GM12873 (cell line): ENCODE results near the gene PLXND1.

Experiments used
- TF ChIP-seq, protein P1 (sequence below): IDR thresholded peaks from 2 replicates; pipeline ENCODE4 v1.5.1; 2012; ENCODE audit warnings: low read depth, mild to moderate bottlenecking, moderate library complexity, low read length, control low read depth; ENCODE audit not compliant: insufficient read depth; ENCODE audit errors: missing control alignments

Gene PLXND1

DNA sequence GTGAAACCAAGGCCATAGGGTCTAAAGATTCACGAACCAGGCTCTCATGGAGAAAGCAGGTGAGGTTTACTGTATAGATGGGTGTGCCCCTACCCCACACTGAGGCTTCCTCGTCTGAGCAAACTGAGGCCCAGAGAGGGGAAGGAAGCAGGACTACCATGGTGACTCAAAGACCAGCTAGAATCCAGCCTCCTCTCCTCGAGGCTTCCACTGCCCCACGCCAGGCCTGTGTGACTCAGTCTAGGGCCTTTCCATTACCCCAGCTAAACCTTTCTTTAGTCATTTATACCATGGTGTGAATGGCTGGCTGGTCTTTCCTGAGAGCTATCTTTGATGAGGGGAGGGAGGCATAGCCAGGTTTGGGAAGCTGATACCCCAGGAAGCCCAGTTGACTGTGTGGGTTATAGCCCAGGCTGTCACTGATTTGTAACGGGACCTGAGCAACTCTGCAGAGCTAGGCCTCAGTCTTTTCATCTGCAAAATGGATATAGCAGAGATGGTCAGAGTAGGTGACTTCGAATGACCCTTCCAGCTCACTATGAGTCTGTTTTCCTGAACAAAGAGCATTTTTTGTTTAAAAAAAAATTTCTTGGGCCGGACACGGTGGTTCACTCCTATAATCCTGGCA lies 81.0 kb downstream of the PLXND1 start:
- TF ChIP-seq, protein P1, sequence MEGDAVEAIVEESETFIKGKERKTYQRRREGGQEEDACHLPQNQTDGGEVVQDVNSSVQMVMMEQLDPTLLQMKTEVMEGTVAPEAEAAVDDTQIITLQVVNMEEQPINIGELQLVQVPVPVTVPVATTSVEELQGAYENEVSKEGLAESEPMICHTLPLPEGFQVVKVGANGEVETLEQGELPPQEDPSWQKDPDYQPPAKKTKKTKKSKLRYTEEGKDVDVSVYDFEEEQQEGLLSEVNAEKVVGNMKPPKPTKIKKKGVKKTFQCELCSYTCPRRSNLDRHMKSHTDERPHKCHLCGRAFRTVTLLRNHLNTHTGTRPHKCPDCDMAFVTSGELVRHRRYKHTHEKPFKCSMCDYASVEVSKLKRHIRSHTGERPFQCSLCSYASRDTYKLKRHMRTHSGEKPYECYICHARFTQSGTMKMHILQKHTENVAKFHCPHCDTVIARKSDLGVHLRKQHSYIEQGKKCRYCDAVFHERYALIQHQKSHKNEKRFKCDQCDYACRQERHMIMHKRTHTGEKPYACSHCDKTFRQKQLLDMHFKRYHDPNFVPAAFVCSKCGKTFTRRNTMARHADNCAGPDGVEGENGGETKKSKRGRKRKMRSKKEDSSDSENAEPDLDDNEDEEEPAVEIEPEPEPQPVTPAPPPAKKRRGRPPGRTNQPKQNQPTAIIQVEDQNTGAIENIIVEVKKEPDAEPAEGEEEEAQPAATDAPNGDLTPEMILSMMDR = no peak

DNA sequence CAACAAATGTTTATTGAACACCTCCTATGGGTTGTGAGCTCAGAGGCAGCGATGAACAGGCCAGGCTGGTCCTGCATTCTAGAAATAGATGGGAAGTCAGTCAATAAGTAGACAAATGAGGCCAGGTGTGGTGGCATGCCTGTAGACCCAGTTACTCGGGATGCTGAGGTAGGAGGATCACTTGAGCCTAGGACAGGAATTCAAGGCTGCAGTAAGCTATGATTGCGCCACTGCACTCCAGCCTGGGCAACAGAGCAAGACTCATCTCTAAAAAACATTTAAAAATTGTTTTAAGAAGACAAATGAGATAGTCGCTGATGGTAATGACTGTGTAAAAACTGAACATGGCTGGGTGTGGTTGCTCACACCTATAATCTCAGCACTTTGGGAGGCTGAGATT lies 82.4 kb downstream of the PLXND1 start:
- TF ChIP-seq, protein P1 = no peak

DNA sequence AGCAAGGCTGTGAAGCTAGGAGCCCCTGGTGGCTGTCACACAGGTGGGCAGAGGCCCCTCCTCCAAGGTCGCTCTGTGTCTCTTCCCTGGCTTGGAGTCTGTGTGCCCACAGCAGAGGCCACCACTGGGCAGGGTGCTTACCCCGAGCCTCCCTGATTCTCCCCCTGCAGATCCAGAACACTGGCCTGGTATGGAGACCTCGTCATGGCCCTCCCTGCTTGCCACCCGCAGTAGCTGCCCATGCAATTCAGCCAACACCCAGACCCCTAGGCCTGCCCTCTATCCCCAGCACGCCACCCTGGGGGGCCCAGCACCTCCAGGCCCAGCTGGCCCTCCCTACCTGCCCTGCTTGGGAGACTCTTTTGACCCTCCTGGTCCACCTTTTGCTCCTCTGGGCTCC lies 83.5 kb downstream of the PLXND1 start:
- TF ChIP-seq, protein P1 = no peak

DNA sequence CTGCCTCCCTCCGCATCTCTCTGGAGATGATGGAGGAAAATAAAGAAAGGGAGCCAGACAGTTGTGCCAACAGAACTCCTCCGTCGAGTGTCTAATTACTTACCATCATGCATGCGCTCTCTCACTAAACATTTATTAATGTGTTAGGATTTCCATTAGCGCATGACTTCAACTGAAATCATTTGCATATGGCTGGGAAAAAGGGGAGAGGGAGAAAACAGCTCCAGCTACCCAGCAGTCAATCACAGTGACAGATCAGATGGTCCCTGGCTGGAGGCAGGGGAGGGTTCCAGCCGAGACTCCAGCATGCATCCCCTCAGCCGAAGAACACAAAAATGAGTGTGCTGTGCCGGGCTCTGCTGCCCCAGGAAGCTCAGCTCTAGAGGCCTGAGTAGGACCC lies 84.9 kb downstream of the PLXND1 start:
- TF ChIP-seq, protein P1 = no peak

DNA sequence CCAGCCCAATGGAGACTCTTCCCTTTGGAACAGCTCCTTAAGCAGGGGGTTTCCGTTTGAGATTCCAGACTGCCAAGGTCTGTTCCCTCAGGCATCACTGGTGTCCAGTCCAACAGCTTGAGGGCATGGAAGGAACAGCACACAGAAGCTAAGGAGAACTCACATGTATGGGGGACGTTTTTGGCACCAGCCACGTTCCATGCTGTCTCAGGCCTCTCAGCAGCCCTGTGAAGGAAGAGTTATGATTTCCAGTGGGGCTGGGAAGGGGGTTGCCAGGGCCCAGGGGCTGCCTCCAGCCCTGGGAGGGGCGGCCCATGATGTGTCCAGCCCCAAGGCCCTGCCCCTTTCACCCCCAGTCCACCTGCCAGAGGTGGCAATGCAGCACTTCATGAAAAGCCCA lies 85.5 kb downstream of the PLXND1 start:
- TF ChIP-seq, protein P1 = no peak

DNA sequence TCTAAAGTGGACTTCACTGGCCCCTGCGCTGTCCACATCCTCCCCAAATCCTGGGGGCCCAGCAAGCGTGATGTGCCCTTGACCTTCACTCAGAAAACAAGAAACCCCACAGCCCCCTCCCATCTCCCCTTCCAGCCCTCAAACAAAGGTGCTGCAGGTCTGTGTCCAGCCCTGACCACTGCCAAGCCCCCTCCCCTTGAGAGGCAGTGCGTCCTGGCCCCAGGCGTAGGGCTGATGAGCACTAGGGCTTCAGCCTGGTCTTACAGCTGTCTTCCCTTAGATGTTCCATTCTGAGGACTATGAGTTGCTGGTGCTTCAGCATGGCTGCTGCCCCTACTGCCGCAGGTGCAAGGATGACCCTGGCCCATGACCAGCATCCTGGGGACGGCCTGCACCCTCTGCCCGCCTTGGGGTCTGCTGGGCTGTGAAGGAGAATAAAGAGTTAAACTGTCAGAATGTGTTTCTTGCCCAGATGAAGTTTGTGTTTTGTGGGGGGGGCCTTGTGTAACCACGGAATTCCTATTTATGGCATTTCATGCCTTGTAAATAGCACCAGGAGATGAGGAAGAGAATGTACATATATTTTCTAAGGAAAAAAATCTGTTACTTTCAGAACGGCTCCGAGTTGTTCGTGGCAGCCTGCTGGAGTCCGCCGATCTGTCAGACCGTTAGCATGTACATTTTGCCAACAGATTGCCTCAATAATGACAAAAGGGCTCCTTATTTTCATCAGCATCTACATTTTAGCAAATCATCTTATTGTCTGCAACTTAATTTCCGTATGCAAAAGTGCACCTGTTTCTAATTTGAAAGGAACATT lies 86.4 kb downstream of the PLXND1 start:
- TF ChIP-seq, protein P1 = no peak

DNA sequence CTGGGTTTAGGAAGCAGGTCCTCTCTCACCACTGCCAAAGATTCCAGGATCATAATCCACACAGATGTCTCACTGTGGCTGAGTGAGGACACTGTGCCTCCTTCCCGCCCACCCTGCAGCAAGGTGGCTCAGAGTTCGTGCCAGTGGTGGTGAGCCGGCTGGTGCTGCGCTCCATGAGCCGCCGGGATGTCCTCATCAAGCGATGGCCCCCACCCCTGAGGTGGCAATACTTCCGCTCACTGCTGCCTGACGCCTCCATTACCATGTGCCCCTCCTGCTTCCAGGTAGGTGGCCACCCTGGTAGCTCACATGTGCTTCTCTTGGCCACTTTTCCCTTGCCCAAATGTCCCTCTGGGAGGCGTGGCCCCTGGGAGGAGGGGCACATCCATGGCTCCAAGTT lies 87.0 kb downstream of the PLXND1 start:
- TF ChIP-seq, protein P1 = no peak
